KMS-11 (cell line): ENCODE results near the gene ACO2.

Source experiments
- H2AFZ ChIP-seq: fragments of 200-600 bp; sonication (generic); 2 replicates; pipeline ENCODE4 v1.6.1; 2016; ENCODE audit warnings: antibody characterized with exemption, mixed run types, low read depth
- H3K27ac ChIP-seq: fragments of 200-600 bp; sonication (generic); 2 replicates; pipeline ENCODE4 v1.6.1; 2016; ENCODE audit warnings: mild to moderate bottlenecking, mixed run types
- H3K27me3 ChIP-seq: fragments of 200-600 bp; sonication (generic); 2 replicates; pipeline ENCODE4 v1.6.1; 2017; ENCODE audit warnings: mild to moderate bottlenecking, low read depth, mixed run types, moderate library complexity; ENCODE audit not compliant: insufficient read depth
- H3K36me3 ChIP-seq: fragments of 200-600 bp; sonication (generic); 2 replicates; pipeline ENCODE4 v1.6.1; 2017; ENCODE audit warnings: mild to moderate bottlenecking, mixed run types; ENCODE audit not compliant: insufficient read depth
- H3K4me1 ChIP-seq: fragments of 200-600 bp; sonication (generic); 2 replicates; pipeline ENCODE4 v1.6.1; 2016; ENCODE audit warnings: mild to moderate bottlenecking, low read depth, mixed run types; ENCODE audit not compliant: poor library complexity, severe bottlenecking
- H3K4me2 ChIP-seq: fragments of 200-600 bp; sonication (generic); 2 replicates; pipeline ENCODE4 v1.7.0; 2016; ENCODE audit warnings: mild to moderate bottlenecking, mixed run types
- H3K4me3 ChIP-seq: fragments of 200-600 bp; sonication (generic); IDR thresholded peaks from 2 replicates; pipeline ENCODE4 v1.6.1; 2017; ENCODE audit warnings: low read depth, low read length, mixed read lengths; ENCODE audit not compliant: insufficient read depth
- H3K79me2 ChIP-seq: fragments of 200-600 bp; sonication (generic); 2 replicates; pipeline ENCODE4 v1.6.1; 2016; ENCODE audit warnings: low read depth, mixed run types; ENCODE audit not compliant: insufficient read depth
- H3K9ac ChIP-seq: fragments of 200-600 bp; sonication (generic); 2 replicates; pipeline ENCODE4 v1.6.1; 2016; ENCODE audit warnings: mild to moderate bottlenecking, mixed run types
- H4K20me1 ChIP-seq: fragments of 200-600 bp; sonication (generic); 2 replicates; pipeline ENCODE4 v1.6.1; 2016; ENCODE audit warnings: mild to moderate bottlenecking, mixed run types; ENCODE audit not compliant: insufficient read depth
- CTCF ChIP-seq: fragments of 200-600 bp; sonication (generic); conservative IDR thresholded peaks from 2 replicates; pipeline ENCODE4 v1.6.1; 2017; ENCODE audit warnings: low read depth, mild to moderate bottlenecking, antibody characterized with exemption, low read length, moderate library complexity, mixed read lengths

ACO2 gene

GRCh38 chr22:41534219-41534618, 65.3 kb downstream of the ACO2 start:
- Histone ChIP-seq H3K27me3 (no peaks in the 10 kb centered on the region), H3K36me3 (no peaks in the 10 kb centered on the region), H3K4me3 (no peak overlapping the region), H3K9ac (no peak overlapping the region), H4K20me1 (no peaks in the 10 kb centered on the region), H3K79me2 (peaks cover 1% of the 10 kb centered on the region; the same call in 1 of the 2 replicates), H2AFZ (no peak overlapping the region), H3K27ac (no peak overlapping the region), H3K4me1 (no peaks in the 10 kb centered on the region), H3K4me2 (no peak overlapping the region)
- TF ChIP-seq CTCF, result no peak

GRCh38 chr22:41535244-41535643, 66.3 kb downstream of the ACO2 start:
- no peaks in the 10 kb centered on the region for H4K20me1 ChIP-seq
- no peaks in the 10 kb centered on the region for H3K4me1 ChIP-seq
- H3K4me3 ChIP-seq, result no peak overlapping the region
- H3K36me3 ChIP-seq, result no peaks in the 10 kb centered on the region
- H2AFZ ChIP-seq, result no peak overlapping the region
- H3K79me2 ChIP-seq, result peaks cover 12% of the 10 kb centered on the region; the same call in 1 of the 2 replicates
- no peak overlapping the region for H3K9ac ChIP-seq
- H3K27ac ChIP-seq, result no peak overlapping the region
- H3K27me3 ChIP-seq, result no peaks in the 10 kb centered on the region
- no peak for TF ChIP-seq CTCF
- H3K4me2 ChIP-seq, result no peak overlapping the region

GRCh38 chr22:41537203-41537602, 68.3 kb downstream of the ACO2 start:
- Histone ChIP-seq H3K36me3 (no peaks in the 10 kb centered on the region; the same call in 1 of the 2 replicates), H3K27me3 (no peaks in the 10 kb centered on the region), H3K4me3 (no peak overlapping the region), H3K4me1 (peaks cover under 1% of the 10 kb centered on the region), H3K9ac (no peak overlapping the region), H4K20me1 (no peaks in the 10 kb centered on the region), H3K79me2 (peaks cover 30% of the 10 kb centered on the region), H3K4me2 (no peak overlapping the region), H3K27ac (no peak overlapping the region), H2AFZ (no peak overlapping the region)
- no peak for TF ChIP-seq CTCF

GRCh38 chr22:41538583-41538982, 69.7 kb downstream of the ACO2 start:
- H3K4me1 ChIP-seq, result peaks cover 10% of the 10 kb centered on the region
- H3K79me2 ChIP-seq, result peaks cover 44% of the 10 kb centered on the region
- no peaks in the 10 kb centered on the region for H4K20me1 ChIP-seq
- H2AFZ ChIP-seq, result no peak overlapping the region
- no peak overlapping the region for H3K4me3 ChIP-seq
- H3K27me3 ChIP-seq, result no peaks in the 10 kb centered on the region
- no peak overlapping the region for H3K4me2 ChIP-seq
- H3K9ac ChIP-seq, result no peak overlapping the region
- H3K27ac ChIP-seq, result no peak overlapping the region
- TF ChIP-seq CTCF, result no peak
- H3K36me3 ChIP-seq, result no peaks in the 10 kb centered on the region; the same call in 1 of the 2 replicates
